GM21526 (cell line): Measurements from ENCODE around the gene HIVEP2.

Source experiments
- ATAC-seq: cut with Tn5 transposase; IDR thresholded peaks from one replicate; pipeline ENCODE4 v1.9.1; 2021; ENCODE audit warnings: moderate library complexity; ENCODE audit not compliant: unreplicated experiment, low FRiP score

The HIVEP2 gene

DNA sequence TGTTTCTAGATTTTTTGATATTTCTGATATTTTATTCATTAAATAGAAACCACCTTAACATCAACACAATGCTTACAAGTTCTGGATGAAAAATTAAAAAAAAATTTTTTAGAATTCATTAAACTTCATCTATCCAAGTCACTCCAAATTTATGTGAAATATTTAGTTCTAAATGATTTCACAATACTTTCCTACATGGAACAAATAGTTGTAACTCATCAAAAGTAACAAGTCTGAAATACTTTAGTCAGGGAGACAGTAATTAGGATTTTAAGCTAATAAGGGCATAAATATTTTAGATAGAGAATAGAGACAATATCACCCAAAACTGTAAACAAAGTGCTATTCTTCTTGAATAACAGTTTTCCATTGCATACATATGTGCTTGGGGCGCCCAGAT is 147.8 kb downstream of the HIVEP2 start:
- ATAC-seq, result no peak

DNA sequence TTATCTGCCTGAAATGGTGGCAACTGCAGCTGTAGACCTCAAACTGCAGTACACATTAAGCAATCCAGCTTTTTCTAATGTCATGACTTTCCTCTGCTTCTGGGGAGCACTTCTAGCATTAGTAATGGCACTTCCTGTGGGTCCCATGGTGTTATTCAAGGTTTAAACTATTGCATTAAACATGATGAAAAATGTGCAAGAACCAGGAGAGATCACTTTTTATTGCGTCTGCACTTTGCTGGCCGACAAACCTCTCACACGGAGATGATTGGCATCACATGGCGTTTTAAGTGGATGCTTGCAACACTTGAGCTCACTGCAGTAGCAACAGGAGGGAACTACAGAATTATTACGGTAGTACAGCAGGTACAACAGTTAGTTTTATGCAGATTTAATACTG is 148.4 kb downstream of the HIVEP2 start:
- no peak for ATAC-seq

DNA sequence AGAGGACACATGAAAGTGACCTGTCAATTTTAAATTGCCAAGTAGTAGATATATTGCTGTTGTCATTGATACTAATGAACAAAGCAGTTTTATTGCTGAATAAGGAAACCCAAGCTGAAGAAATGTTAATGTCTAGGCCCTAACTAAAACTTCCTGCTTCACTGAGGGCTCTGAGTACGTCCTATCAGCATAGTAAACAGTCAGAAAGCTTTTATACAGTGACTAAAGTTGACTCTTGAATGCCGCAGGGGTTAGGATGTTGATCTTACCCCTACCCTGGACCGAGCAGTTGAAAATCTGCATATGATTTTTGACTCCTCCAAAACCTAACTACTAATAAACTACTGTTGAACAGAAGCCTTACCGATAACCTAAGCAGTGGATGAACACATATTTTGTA is 149.0 kb downstream of the HIVEP2 start:
- no peak for ATAC-seq

DNA sequence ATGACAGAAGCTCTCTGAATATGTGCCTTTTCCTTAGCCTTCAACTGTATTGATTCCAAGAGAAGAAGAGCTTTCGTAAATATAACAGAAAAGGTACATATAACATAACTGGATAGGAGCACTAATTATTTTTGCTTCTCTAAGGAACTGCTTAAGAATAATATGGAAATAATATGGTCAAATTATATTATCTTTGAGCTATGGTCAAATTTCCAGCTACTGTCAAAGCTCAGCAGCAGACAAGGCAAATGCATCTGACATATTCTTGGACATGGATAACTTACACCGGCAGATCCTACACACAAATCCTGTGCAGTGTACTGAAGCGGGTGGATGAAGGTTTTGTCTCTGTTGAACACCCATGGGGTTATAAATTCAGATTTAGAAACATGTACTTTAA is 150.6 kb downstream of the HIVEP2 start:
- no peak for ATAC-seq

DNA sequence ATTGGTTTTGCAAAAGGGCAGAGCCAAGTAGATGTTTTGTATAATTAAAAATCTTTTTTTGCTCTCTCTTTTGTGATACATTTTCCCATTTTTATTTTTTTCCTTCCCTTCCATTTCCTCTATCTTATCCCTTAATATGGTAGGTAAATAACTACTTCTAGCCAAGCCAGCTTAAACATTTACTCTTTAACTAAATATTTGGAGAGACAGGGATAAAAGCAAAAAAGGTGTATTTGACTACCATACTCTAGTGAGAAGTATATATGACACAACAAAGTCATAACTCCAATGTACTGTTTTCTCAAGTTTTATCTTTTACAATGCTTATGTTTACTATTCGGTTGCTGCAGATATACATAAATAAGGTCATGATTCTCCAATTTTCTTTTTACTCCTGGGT is 154.7 kb downstream of the HIVEP2 start:
- ATAC-seq, result no peak

DNA sequence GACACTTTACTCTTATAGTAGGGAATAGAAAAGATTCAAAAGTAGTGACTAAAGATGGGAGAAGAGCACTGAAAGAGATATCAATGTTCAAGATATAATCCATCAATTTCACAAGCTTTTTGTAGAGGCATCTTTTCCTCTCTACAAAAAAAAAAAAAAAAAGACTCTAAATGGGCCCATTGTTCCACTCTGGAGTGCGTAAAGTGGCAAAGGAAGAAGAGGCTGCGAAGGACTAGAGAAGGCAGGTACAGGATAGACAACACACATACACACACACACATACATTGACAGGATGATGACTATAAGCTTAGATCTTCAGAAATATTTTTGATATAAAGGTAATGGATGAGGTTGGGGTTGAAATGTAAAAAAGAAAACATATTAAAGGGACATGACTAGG is 157.6 kb downstream of the HIVEP2 start:
- no peak for ATAC-seq

DNA sequence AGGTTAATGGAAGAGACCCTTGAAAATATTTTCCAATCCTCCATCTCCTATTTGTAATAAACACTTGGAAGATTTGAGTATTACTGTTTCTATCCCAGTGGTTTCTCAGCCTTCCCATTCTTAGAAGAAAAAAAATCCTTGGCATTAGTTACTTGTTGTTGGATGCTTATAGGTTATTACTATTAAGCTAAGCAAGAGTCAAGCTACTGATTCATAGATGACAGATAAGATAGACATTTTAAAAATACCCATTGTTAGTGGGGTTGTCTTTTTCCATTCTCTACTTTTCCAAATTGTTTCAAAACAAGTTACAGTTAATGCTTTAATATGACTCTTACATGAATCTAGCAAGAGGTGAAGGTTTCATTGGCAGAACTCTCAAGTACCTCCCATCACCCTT is 158.5 kb downstream of the HIVEP2 start:
- no peak for ATAC-seq

DNA sequence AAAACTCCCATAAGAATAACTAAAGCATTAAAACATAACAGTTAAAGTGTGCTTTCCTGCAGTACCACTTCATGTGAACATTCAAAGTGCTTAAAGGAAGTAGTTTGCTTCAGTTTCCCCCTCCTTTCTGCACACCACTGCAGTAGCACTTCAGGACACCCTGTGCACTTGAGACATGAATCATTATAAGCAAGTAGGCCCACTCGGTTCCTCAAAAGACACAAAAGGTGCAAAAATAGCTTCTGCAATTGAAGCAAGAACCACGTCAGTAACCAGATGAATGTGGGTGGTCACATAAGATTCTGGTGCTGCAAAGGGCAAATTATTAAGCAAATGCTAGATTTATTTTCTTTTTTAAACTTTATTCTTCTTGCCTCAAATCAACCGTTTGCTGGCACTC is 160.6 kb downstream of the HIVEP2 start:
- ATAC-seq, result peak; percentile 99

DNA sequence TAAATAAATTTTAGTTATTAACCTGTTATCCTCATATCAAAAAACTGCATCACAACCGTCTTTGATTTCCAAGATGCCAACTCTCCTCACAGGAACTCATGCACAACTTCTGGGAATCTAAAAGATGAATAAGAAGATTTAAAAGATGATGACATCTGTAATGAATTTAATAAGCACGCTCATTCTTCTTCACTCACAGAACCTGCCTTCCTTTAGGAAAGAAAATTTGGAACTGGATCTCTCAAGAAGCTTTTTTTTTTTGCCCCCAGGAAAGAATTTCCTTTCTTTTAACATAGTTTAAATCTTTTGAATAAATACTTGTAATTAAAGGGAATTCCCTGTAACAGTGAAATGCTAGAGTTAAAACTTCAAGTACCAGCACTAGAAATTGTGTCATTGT is 161.5 kb downstream of the HIVEP2 start:
- no peak for ATAC-seq

DNA sequence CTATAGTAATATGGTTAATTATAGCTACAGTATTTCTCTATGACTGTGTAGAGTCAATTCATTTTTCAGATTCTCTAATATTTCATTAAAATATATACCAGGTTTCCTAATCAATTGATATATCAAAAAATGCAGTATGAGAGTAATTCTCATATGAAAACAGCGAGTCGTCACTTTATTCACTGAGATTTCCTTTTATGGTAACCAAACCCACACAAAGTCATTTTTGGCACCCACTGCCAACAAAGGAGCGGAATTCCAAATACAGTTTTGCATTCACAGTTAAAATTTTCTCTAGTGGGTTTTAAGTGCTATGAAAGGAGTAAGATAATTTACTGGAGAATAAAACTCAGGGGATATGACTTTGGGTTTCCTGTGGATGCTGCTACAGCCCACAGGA is 163.8 kb downstream of the HIVEP2 start:
- no peak for ATAC-seq

DNA sequence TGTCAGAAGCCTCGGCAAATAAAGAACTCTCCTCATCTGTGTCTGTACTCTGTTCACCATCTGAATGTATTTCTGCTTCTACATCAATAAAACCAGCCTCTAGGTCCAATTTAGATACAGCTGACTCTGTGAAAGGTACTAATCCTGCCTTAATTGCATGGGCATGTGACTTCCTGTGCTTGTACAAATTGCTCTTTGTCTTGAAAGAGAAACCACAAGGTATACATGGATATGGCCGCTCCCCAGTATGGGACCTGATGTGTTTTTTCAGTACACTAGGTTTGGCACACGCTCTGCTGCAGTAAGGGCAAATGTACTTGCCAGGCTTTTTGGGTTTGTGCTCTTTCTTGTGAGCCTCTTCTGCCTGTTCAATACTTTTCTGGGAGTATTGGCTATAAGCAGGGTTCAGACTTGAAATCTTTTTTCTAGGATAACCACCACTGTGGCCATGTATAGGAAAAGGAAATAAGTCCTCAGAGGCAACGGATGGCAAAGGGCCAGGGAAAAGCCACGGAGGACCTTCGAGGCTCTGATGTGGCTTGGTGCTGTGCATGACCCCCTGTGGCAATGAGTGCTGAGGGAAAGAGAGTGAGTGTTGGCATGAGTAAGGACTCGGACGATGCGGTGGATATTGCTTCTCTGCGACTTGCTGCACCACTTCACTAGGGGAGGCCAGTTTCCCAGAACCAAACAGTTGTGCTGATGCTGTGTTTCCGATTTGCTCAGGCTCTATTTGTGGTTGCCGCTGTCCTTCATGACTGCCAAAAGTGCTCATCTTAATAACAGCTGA is 170.9 kb downstream of the HIVEP2 start:
- ATAC-seq, result no peak

DNA sequence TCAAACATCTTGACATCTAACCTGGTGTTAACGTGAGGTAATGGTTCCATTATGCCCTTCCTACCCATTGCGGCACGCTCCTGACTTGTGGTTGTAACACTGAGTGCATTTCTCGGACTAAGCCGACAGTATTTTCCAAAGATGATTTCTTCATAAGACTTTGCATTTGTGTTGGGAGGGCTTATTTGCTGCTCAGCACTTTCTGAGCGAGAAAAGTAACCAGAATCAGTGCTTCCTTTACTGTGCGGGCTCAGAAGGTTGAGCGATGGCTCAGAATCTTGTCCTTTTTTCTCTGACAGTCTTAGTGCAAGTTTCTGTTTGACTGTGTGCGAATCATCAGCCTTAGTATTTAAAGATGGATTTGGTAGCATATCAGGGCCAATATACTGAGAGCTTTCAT is 171.7 kb downstream of the HIVEP2 start:
- no peak for ATAC-seq

DNA sequence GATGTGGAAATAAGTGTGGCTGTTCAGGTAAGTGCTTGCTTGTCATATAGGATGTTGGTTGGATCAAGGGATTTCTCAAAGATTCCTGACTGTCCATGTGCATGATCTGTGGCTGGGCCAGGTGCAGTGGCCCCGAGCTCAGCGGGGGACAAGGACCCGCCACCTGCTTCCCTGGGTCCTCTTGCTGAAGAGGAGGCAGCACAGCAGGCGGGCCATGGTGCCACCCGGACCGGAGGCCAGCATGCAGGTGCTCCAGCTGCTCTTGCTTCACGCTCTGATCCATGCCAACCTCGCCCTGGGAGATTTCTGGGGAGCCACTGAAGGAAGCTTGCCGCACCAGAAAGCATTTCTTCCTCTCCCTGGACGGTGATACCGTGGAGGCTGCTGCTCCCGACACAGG is 173.8 kb downstream of the HIVEP2 start:
- ATAC-seq, result no peak

DNA sequence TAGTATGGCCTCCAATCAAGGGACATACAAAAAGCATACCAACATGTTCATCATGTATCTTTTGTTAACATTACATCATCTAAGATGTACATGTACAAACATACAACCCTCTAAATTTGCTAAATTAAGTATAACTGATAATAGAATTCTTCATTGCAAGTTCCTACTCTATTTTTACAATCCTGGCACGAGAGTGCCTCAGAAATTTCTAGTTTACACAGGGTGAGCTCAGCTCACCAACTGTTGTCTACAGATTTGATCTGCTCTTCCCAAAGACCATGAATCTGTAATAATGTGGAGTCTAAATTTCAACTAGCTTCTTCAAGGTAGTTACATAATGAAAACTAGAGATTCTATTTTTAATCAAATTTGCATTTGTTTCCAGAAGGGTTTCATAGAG is 179.7 kb downstream of the HIVEP2 start:
- ATAC-seq, result no peak

DNA sequence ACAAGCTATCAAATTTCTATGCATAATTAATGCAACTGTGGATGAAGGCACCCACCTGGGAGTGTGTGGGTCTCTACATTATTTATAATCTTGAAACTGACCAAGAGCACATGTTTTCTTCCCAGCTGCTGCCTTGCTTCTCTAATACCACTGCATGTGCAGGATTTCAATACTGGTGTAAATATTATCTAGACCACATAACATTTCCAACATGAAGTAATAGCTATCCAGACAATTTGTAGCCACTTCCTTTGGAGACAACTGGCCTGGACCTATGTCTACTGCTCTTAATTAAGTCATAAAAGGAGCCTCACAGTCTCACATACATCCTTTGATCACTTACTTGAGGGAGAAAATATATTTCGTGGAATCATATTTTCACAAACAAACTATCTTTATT is 180.7 kb downstream of the HIVEP2 start:
- ATAC-seq, result no peak

DNA sequence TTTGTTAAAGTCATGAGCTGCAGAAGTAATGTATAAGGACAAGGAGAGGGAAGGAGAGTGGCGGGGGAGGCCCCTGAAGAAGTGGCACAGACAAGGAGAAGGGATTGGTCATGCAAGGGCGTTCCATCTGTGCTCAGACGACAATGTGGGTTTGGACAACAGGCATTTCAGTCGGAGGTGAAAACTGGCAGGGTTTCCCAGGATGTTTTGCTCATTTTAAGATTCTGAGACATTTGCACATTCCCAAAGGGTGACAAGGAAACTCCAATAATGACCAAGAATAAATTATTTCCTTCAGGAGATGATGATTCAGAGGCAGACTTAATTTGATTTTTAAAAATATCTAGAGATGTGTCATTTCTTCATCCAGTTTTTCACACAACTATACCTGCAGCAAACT is 181.8 kb downstream of the HIVEP2 start:
- ATAC-seq, result no peak

DNA sequence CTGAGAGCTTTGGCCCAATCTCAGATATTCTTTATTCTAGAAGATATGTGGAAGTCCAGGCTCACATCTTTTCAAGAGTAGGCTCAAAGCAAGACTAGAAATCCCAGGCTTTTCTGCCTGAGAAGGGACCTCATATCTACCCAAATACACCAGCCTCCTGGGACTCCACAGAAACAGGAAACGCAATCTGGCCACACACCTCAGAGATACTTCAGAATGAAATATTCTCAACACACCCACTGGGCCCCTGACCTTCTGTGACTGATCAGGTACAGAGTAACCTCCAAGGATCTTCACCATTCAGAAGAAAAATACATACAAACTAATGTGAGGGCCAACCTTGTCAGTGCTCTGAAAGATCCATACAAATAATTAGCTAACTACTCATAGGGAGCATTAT is 183.2 kb downstream of the HIVEP2 start:
- peak; percentile 50 for ATAC-seq

DNA sequence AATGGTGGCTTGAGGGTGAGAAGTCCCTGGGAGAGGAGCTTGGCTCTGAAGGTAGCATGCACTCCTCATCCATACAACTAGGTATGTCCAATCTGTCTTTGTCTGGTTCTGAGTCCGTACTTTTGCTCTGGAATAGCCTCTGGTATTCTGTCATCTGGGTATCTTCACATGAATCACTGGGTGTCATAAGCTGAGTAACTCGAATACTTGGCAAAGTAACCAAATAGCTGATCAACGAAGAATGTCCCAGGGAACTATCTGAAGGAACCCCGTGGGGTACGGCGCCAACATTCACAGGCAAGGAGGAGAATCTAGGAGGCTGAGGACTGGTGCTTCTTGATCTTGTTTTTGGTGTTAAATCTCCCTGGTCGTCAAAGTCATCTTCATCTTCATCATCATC is 184.8 kb downstream of the HIVEP2 start:
- no peak for ATAC-seq

DNA sequence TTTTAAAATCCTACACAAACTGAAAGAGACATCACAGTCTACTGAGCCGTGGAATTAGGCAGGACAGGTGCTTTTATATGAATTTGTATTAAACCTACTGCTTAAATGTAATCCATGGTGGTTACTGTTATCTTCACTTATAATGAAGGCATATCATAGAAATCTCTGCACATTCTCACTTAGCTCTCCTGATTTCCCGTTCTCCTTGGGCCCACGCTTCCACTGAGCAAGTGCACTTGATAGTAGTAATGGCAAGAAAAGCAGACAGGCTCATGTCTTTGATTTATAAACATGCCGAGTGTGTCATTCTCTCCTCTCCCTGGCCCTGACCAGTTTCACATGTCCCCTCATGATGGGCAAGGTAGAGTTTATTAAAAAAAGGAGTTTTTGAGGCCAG is 186.3 kb downstream of the HIVEP2 start:
- no peak for ATAC-seq

DNA sequence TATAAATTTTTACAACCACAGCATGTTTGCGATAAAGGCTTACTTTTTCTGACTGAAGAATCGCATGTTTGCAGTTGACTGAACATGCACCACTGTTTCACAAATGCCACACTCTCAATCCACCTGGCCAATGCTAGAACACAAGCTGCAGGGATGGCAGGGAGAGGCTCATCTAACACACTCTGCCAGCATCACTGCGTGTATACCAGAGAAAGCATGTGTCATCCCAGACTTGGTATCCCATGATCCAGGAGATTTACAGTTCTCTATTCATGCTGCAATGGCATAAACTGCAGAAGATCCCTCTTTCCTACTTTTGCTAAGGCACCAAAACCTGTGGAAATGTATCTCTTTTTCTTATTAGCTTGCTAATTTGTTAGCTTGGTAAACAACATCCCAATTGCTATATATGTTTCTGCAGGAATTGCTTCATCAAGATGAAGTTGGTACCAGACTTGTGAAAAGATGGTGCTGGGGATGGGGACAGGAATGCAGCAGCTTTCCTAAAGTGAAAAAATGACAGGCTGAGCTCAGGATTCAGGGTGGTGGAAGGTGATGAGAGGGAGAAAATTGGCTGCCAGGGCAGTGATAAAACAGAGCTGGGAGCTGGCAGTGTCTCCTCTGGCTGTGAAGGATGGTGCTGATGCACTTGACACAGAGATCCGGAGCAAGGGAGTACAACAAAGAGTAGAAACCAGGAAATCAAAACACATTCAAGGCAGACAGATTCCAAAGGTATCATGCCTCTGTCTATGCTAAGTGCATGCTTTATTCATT is 186.9 kb downstream of the HIVEP2 start:
- no peak for ATAC-seq

DNA sequence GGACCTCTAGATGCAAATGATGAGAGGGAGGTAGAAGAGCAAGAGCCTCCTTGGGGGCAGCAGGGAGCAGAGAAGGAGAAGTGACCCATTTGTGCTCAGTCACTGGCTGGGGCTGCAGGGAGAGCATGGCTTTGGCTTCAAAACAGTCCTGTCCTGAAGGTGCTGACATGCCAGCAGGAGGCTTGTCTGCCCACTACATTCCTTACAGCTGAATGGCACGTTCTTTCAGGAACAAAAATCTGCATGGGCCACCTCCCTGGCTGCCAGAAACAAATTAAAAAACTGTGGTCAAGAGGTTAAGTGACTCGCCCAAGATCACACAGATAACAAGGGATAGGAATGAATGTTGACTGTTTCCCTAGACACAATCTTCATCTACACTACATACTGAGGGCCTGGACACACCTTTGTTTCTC is 188.8 kb downstream of the HIVEP2 start:
- no peak for ATAC-seq

DNA sequence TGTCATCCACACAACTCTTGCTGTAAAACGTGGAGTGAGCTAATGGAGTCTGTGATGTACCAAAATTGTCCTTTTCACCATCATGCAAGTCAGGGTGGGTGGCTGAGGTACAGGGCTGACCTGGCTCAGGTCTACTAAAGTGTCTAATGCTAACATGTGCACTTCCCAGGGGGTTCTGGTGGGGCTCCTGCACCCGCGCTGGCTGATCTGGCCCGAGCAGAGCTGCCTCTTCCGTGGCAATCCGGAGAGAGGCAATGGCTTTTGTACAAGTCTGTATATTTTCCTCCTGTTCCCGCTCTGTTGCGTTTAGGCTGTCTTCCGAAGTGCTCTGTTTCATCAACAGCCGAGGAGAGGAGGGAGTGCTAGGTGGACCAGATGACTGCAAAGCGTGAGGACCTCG is 191.8 kb downstream of the HIVEP2 start:
- no peak for ATAC-seq
